GM12873 (cell line): ENCODE data around the gene CFAP45.

ENCODE experiments used
- TF ChIP-seq, protein P1 (sequence below): IDR thresholded peaks from 2 replicates; pipeline ENCODE4 v1.5.1; 2012; ENCODE audit warnings: low read depth, mild to moderate bottlenecking, moderate library complexity, low read length, control low read depth; ENCODE audit not compliant: insufficient read depth; ENCODE audit errors: missing control alignments

The CFAP45 gene

DNA sequence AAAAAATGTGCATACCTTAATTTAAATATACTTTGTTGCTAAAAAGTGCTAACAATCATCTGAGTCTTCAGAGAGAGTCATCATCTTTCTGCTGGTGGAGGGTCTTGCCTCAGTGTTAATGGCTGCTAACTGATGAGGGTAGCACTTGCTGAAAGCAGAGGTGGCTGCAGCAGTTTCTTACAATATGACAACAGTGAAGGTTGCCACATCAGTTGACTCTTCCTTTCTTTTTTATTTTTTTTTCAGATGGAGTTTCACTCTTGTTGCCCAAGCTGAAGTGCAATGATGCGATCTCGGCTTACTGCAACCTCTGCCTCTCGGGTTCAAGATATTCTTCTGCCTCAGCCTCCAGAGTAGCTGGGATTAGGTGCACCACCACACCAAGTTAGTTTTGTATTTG lies 2.6 kb upstream of the CFAP45 start:
- TF ChIP-seq, protein P1, sequence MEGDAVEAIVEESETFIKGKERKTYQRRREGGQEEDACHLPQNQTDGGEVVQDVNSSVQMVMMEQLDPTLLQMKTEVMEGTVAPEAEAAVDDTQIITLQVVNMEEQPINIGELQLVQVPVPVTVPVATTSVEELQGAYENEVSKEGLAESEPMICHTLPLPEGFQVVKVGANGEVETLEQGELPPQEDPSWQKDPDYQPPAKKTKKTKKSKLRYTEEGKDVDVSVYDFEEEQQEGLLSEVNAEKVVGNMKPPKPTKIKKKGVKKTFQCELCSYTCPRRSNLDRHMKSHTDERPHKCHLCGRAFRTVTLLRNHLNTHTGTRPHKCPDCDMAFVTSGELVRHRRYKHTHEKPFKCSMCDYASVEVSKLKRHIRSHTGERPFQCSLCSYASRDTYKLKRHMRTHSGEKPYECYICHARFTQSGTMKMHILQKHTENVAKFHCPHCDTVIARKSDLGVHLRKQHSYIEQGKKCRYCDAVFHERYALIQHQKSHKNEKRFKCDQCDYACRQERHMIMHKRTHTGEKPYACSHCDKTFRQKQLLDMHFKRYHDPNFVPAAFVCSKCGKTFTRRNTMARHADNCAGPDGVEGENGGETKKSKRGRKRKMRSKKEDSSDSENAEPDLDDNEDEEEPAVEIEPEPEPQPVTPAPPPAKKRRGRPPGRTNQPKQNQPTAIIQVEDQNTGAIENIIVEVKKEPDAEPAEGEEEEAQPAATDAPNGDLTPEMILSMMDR, result no peak

DNA sequence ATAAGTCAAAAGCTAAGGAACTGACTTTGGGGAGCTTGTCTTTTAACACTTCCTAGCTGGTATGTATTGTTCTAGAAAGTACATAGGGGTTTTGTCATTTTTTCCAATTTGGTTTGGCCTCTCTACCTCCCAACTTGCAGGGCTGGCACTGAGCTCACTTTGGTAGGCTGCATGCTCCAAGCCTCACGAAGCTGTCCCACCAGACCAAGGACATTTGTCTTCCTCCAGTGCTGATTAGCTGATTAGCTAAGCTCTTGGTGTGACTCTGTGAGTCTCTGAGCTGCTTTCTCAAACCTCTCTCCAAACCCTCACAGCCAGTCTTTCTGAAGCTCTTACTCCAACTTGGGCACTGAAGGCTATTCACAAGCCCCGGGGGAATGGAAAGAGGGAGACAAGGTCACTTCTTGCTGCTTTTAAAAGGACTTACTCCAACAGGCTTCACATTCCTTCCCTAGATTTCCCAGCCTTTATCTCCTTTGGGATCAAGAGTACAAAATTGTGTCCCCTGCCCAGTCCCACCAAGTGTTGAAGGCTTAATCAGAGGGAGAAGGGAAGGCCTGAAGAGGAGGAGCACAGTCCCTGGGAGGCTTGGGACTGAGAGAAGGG lies 893 bp upstream of the CFAP45 start:
- TF ChIP-seq, protein P1, result no peak

DNA sequence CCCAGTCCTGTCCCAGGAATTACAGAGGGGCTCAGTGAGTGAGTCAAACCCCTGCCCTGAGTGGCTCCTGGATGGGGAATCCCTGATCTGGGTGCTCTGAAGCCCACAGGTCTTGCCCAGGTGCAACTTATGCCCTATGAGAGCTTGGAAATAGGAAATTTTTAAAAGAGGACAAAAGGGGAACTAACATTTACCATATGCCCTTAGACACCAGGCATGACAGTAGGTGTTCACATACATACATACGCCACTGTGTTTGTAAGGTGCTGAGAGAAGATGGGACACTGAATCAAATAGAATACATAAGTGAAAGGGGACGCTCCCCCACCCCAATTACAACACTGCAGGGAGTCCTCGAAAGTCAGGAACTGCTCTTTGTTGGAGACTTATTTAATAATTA lies 1.4 kb downstream of the CFAP45 start:
- TF ChIP-seq, protein P1, result no peak

DNA sequence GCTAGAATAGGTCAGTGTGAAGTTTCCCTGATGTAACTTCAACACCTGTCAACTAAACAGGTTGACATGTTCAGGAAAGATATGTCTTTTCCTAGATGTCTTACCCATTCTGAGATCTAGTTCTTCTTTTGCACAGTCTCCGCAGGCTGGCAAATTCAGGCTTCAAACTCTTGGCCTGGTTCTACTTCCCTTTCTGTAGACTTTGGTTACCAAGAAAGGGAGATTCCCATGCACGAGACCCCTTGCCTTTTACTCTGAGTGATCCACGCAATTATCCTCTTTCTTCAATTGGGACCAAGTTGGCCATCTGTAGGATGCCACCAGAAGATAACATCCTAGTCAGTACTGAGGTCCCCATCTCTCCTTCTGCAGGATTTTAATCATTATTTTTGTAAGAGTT lies 2.0 kb downstream of the CFAP45 start:
- TF ChIP-seq, protein P1, result no peak

DNA sequence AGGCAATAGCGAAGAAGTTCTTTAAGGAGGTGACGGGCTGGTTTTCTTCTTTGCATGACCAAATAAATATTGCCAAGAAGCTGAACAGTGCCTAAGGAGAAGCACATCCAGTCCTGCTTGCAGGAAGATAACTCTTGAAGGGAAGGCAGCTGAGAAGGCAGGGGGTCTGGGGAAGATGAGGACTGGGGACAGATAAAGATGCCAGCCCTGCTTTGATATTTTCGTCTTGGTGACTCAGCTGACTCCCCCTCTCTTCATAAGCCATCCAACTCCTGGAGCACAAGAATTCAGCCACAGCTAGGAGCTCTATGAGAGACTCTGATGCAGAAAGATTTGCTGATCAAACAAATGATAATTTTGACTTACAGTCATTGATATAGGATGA lies 3.4 kb downstream of the CFAP45 start:
- TF ChIP-seq, protein P1, result no peak

DNA sequence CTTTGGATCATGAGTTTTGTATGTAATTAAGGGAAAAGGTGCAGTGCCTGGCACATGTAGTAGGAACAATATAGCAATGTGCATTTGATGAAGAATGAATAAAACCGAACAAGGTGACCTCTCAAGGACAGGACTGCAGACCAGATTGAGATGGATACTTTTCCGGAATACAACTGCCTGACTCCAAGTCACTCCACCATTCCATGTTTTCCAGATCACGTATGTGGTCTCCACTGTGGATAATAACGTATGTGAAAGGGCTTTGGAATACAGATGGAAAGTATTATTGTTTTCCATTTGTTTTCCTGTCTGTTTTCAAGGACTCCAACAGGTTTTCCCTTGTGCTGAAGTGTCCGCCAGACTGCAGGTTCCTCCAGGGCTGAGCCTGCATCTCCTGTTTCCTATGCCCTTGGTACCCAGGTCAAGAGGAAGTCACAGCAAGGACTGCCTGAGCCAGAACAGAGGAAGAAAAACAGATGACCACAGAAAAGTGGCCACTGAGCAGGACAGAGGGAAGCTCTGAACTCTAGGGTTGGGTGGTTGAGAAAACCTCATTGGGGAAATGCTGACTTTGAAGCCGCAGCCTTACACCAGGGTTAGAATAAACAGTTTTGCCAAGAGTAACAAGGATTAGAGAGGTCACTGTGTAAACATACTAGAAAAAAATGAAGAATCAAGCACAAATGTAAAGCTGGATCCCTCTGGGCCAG lies 4.0 kb downstream of the CFAP45 start:
- TF ChIP-seq, protein P1, result no peak

DNA sequence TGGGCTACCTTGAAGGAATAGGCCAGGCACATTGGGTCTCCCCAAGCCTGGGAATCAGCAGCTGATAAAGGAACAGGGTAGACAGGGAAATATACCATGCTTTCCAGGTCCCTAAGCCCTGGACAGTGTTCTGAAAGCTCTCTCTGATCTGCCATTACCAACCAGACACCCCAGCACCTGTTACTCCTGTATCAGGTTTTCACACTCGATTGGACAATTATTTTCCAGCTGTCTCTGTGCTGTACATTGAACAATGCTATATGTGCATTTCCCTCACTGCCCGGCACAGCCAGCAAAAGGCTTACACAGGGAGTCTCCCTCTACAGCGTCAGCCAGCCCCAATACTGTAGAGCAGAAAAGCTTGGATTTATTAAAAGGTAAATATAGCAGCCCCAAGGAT lies 4.7 kb downstream of the CFAP45 start:
- TF ChIP-seq, protein P1, result no peak
